K562 (cell line): Measurements from ENCODE around the gene TCF12. TPM values are rescaled to one million over a fixed set of nuclear protein-coding genes. Genes with fewer than 3 reads are reported as not detected.

Experiments used
- BRD9 ChIP-seq: fragments of 450-650 bp; IDR thresholded peaks from 2 replicates; pipeline ENCODE4 v1.6.1; 2018; ENCODE audit warnings: low read depth; ENCODE audit not compliant: partially characterized antibody
- ESRRB ChIP-seq: fragments of 250-450 bp; sonication (Bioruptor Pico); IDR thresholded peaks from 2 replicates; pipeline ENCODE4 v1.5.0; 2020; ENCODE audit warnings: mild to moderate bottlenecking, moderate library complexity, borderline replicate concordance
- HDAC1 ChIP-seq, 2 experiments: fragments of 450-650 bp; IDR thresholded peaks; 2 replicates each; pipeline ENCODE4 v1.6.1; 2016 to 2017; ENCODE audit warnings: inconsistent platforms in 1 of 2, mild to moderate bottlenecking in 1 of 2, moderate library complexity in 1 of 2
- KLF6 ChIP-seq: fragments of 250-450 bp; sonication (Bioruptor Pico); IDR thresholded peaks from 2 replicates; pipeline ENCODE4 v1.4.0; 2020; ENCODE audit warnings: mild to moderate bottlenecking, moderate library complexity, borderline replicate concordance
- LARP7 ChIP-seq: fragments of 450-650 bp; IDR thresholded peaks from 2 replicates; pipeline ENCODE4 v1.6.1; 2016
- MAFG ChIP-seq: fragments of 450-650 bp; conservative IDR thresholded peaks from 2 replicates; pipeline ENCODE4 v1.6.1; 2016; ENCODE audit warnings: missing genetic modification characterization, missing compliant biosample characterization
- TARDBP ChIP-seq: fragments of 450-650 bp; IDR thresholded peaks from 2 replicates; pipeline ENCODE4 v1.6.1; 2016
- ZKSCAN8 ChIP-seq: fragments of 200-800 bp; sonication (Bioruptor generic); IDR thresholded peaks from 2 replicates; pipeline ENCODE4 v1.6.1; 2016; ENCODE audit warnings: missing genetic modification characterization, missing compliant biosample characterization
- polyA plus RNA-seq, 8 experiments: library from polyadenylated mRNA; depleted of rRNA in 4 of 8; stranded (reverse) in 5 of 8; unstranded in 3 of 8; fragments of >200 nt; fragmentation: Nextera tagmentation in 2 of 8; fragmentation: Illumina TruSeq in 1 of 8; extraction: Ambion mirVana in 2 of 8; extraction: Trizol in 1 of 8; gene quantifications; 2 replicates each; pipeline versions ENCODE4 v1.2.1 to v1.2.3, GENCODE V29; 2011 to 2014; ENCODE audit warnings: inconsistent platforms in 1 of 8, missing spikeins in 1 of 8
- total RNA-seq, 7 experiments: library from RNA; depleted of rRNA in 6 of 7; stranded (reverse); fragments of >200 nt in 6 of 7; fragmentation: Illumina TruSeq in 2 of 7; extraction: Trizol in 2 of 7; gene quantifications; 2 replicates each; pipeline versions ENCODE4 v1.2.1 to v1.2.3, GENCODE V29; 2011 to 2021; ENCODE audit warnings: low replicate concordance in 1 of 7
- TF ChIP-seq, protein P1 (sequence below), 2 experiments: fragments of 450-650 bp; IDR thresholded peaks; 2 replicates each; pipeline ENCODE4 v1.6.1; 2016; ENCODE audit warnings: mild to moderate bottlenecking in 2 of 2, borderline replicate concordance in 1 of 2, low read depth in 1 of 2, moderate library complexity in 1 of 2
- TF ChIP-seq, protein P2 (sequence below): fragments of 250-450 bp; sonication (Bioruptor Pico); IDR thresholded peaks from 2 replicates; pipeline ENCODE4 v1.4.0; 2020; ENCODE audit warnings: mild to moderate bottlenecking, moderate library complexity, borderline replicate concordance
- TF ChIP-seq, protein P3 (sequence below): sonication (generic); formaldehyde crosslinking; IDR thresholded peaks from 2 replicates; pipeline ENCODE4 v1.8.1; 2023; ENCODE audit warnings: mild to moderate bottlenecking, missing genetic modification reagents

TCF12 gene
- total and polyA plus RNA-seq, 9 of the 15 experiments (the other 6 are each of a cell fraction or from before 2014, with no cell fraction given): 10.5 to 132 (median 52.9) TPM

DNA sequence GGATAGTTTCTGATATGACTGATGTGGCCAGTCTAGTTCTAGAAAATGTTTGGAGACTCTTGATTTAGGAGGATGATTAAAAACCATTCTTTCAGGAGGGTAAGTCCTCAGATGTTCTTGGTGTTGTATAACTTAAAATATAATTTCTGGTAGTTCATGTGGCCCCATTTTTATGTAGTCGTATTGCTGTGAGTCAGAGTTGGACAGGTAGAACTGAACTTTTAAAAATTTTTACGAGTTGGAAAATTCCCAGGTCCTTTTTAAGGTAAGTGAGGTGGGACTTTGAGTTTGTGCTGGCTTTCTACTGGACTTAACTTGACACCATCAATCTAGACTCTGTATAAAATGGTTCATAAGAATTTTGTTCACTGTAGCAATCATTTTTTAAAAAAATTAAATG lies 92.3 kb downstream of the TCF12 start (continued):
- TF ChIP-seq, protein P1, sequence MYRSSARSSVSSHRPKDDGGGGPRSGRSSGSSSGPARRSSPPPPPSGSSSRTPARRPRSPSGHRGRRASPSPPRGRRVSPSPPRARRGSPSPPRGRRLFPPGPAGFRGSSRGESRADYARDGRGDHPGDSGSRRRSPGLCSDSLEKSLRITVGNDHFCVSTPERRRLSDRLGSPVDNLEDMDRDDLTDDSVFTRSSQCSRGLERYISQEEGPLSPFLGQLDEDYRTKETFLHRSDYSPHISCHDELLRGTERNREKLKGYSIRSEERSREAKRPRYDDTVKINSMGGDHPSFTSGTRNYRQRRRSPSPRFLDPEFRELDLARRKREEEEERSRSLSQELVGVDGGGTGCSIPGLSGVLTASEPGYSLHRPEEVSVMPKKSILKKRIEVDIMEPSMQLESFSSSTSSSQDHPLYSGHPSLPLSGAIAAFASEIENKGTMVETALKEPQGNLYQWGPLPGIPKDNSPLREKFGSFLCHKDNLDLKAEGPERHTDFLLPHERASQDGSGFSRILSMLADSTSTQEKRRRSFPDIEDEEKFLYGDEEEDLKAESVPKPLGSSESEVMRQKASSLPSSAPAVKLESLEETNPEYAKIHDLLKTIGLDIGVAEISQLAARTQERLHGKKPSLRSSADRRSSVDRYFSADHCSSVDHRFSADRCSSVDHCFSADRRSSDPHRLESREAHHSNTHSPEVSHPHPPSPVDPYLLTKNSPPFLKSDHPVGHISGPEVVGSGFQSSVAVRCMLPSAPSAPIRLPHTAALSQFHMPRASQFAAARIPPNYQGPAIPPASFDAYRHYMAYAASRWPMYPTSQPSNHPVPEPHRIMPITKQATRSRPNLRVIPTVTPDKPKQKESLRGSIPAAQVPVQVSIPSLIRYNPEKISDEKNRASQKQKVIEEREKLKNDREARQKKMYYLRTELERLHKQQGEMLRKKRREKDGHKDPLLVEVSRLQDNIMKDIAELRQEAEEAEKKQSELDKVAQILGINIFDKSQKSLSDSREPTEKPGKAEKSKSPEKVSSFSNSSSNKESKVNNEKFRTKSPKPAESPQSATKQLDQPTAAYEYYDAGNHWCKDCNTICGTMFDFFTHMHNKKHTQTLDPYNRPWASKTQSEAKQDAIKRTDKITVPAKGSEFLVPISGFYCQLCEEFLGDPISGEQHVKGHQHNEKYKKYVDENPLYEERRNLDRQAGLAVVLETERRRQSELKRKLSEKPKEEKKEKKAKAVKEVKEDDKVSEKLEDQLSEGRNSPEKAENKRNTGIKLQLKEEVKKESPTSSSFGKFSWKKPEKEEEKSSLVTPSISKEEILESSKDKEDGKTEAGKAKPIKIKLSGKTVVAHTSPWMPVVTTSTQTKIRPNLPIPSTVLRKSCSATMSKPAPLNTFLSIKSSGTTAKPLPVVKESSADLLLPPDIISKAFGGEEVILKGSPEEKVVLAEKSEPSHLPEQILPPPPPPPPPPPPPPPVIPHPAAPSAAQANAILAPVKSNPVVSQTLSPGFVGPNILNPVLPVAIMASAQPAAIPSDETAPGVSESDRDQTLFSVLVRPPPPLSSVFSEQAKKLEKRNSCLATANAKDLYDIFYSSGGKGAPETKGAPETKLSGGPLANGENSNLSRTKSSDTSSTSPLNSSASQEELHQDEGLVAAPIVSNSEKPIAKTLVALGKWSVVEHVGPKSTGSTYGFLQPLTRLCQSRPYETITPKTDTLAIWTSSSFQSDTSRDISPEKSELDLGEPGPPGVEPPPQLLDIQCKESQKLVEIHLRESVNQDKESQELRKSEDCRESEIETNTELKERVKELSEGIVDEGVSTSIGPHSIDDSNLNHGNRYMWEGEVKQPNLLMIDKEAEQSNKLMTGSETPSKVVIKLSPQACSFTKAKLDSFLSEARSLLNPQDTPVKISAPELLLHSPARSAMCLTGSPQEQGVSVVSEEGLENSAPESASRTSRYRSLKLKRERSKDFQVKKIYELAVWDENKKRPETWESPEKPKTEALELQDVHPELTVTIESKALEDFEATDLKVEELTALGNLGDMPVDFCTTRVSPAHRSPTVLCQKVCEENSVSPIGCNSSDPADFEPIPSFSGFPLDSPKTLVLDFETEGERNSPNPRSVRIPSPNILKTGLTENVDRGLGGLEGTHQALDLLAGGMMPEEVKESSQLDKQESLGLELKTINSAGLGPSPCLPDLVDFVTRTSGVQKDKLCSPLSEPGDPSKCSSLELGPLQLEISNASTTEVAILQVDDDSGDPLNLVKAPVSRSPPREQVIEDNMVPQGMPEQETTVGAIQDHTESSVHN (IDR thresholded peaks at IDR 0.05; ENCODE audit: borderline replicate concordance in 1 of 2, low read depth in 1 of 2): no peak
- TF ChIP-seq BRD9 (no peak), HDAC1 (IDR thresholded peaks at IDR 0.05) (no peak), KLF6 (no peak), LARP7 (no peak), ZKSCAN8 (CRISPR knock-in tag) (no peak), TARDBP (no peak), MAFG (tag) (no peak), ESRRB (no peak)
- TF ChIP-seq, protein P2, sequence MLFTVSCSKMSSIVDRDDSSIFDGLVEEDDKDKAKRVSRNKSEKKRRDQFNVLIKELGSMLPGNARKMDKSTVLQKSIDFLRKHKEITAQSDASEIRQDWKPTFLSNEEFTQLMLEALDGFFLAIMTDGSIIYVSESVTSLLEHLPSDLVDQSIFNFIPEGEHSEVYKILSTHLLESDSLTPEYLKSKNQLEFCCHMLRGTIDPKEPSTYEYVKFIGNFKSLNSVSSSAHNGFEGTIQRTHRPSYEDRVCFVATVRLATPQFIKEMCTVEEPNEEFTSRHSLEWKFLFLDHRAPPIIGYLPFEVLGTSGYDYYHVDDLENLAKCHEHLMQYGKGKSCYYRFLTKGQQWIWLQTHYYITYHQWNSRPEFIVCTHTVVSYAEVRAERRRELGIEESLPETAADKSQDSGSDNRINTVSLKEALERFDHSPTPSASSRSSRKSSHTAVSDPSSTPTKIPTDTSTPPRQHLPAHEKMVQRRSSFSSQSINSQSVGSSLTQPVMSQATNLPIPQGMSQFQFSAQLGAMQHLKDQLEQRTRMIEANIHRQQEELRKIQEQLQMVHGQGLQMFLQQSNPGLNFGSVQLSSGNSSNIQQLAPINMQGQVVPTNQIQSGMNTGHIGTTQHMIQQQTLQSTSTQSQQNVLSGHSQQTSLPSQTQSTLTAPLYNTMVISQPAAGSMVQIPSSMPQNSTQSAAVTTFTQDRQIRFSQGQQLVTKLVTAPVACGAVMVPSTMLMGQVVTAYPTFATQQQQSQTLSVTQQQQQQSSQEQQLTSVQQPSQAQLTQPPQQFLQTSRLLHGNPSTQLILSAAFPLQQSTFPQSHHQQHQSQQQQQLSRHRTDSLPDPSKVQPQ (CRISPR knock-in tag): no peak
- TF ChIP-seq, protein P3, sequence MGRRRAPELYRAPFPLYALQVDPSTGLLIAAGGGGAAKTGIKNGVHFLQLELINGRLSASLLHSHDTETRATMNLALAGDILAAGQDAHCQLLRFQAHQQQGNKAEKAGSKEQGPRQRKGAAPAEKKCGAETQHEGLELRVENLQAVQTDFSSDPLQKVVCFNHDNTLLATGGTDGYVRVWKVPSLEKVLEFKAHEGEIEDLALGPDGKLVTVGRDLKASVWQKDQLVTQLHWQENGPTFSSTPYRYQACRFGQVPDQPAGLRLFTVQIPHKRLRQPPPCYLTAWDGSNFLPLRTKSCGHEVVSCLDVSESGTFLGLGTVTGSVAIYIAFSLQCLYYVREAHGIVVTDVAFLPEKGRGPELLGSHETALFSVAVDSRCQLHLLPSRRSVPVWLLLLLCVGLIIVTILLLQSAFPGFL: no peak
